ENCODE measurements around the gene UTP11. TPM values are rescaled to one million over a fixed set of nuclear protein-coding genes. Genes with fewer than 3 reads are reported as not detected.

UTP11 gene
- total and polyA plus RNA-seq, 4 donors: 11.0 to 17.8 (median 11.8) TPM

GRCh38 chr1:38059635-38060250 lies 47.2 kb downstream of the UTP11 start:
- no peak overlapping the region for H3K4me3 ChIP-seq (ENCODE audit: low read depth in 1 of 3, low read length in 3 of 3)
- H3K4me1 ChIP-seq (ENCODE audit: control insufficient read depth in 4 of 4, insufficient read depth in 4 of 4, low read length in 3 of 4): no peaks in the 10 kb centered on the region
- H3K27ac ChIP-seq (ENCODE audit: low read depth in 1 of 2, low read length in 2 of 2): no peak overlapping the region
- H3K27me3 ChIP-seq (ENCODE audit: control insufficient read depth in 4 of 4, insufficient read depth in 4 of 4, low read length in 3 of 4): no peaks in the 10 kb centered on the region
- H3K9me3 ChIP-seq (ENCODE audit: control insufficient read depth in 4 of 4, low read length in 3 of 4): no peaks in the 10 kb centered on the region
- TF ChIP-seq FOXA2 (IDR thresholded peaks at IDR 0.05) (no peak), RAD21 (IDR thresholded peaks at IDR 0.05) (no peak), HNF4A (conservative IDR thresholded peaks at IDR 0.05) (no peak), YY1 (IDR thresholded peaks at IDR 0.05) (no peak), EGR1 (IDR thresholded peaks at IDR 0.05; ENCODE audit: low read depth in 2 of 2) (no peak), HNF4G (IDR thresholded peaks at IDR 0.05) (no peak), ATF3 (IDR thresholded peaks at IDR 0.05) (no peak), FOXA1 (IDR thresholded peaks at IDR 0.05) (no peak), RXRA (IDR thresholded peaks at IDR 0.05) (no peak), TAF1 (conservative IDR thresholded peaks at IDR 0.05) (no peak), SP1 (IDR thresholded peaks at IDR 0.05) (no peak), JUND (IDR thresholded peaks at IDR 0.05) (no peak), GABPA (IDR thresholded peaks at IDR 0.05 in 1 of 2, conservative IDR thresholded peaks at IDR 0.05 in 1 of 2) (no peak), NR2F2 (IDR thresholded peaks at IDR 0.05) (no peak)
- TF ChIP-seq, protein P1, sequence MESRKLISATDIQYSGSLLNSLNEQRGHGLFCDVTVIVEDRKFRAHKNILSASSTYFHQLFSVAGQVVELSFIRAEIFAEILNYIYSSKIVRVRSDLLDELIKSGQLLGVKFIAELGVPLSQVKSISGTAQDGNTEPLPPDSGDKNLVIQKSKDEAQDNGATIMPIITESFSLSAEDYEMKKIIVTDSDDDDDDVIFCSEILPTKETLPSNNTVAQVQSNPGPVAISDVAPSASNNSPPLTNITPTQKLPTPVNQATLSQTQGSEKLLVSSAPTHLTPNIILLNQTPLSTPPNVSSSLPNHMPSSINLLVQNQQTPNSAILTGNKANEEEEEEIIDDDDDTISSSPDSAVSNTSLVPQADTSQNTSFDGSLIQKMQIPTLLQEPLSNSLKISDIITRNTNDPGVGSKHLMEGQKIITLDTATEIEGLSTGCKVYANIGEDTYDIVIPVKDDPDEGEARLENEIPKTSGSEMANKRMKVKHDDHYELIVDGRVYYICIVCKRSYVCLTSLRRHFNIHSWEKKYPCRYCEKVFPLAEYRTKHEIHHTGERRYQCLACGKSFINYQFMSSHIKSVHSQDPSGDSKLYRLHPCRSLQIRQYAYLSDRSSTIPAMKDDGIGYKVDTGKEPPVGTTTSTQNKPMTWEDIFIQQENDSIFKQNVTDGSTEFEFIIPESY (IDR thresholded peaks at IDR 0.05): no peak
- TF ChIP-seq, protein P2, sequence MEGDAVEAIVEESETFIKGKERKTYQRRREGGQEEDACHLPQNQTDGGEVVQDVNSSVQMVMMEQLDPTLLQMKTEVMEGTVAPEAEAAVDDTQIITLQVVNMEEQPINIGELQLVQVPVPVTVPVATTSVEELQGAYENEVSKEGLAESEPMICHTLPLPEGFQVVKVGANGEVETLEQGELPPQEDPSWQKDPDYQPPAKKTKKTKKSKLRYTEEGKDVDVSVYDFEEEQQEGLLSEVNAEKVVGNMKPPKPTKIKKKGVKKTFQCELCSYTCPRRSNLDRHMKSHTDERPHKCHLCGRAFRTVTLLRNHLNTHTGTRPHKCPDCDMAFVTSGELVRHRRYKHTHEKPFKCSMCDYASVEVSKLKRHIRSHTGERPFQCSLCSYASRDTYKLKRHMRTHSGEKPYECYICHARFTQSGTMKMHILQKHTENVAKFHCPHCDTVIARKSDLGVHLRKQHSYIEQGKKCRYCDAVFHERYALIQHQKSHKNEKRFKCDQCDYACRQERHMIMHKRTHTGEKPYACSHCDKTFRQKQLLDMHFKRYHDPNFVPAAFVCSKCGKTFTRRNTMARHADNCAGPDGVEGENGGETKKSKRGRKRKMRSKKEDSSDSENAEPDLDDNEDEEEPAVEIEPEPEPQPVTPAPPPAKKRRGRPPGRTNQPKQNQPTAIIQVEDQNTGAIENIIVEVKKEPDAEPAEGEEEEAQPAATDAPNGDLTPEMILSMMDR (IDR thresholded peaks at IDR 0.05; ENCODE audit: low read depth, low read length, missing input control): no peak
- TF ChIP-seq, protein P3, sequence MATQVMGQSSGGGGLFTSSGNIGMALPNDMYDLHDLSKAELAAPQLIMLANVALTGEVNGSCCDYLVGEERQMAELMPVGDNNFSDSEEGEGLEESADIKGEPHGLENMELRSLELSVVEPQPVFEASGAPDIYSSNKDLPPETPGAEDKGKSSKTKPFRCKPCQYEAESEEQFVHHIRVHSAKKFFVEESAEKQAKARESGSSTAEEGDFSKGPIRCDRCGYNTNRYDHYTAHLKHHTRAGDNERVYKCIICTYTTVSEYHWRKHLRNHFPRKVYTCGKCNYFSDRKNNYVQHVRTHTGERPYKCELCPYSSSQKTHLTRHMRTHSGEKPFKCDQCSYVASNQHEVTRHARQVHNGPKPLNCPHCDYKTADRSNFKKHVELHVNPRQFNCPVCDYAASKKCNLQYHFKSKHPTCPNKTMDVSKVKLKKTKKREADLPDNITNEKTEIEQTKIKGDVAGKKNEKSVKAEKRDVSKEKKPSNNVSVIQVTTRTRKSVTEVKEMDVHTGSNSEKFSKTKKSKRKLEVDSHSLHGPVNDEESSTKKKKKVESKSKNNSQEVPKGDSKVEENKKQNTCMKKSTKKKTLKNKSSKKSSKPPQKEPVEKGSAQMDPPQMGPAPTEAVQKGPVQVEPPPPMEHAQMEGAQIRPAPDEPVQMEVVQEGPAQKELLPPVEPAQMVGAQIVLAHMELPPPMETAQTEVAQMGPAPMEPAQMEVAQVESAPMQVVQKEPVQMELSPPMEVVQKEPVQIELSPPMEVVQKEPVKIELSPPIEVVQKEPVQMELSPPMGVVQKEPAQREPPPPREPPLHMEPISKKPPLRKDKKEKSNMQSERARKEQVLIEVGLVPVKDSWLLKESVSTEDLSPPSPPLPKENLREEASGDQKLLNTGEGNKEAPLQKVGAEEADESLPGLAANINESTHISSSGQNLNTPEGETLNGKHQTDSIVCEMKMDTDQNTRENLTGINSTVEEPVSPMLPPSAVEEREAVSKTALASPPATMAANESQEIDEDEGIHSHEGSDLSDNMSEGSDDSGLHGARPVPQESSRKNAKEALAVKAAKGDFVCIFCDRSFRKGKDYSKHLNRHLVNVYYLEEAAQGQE (IDR thresholded peaks at IDR 0.05): no peak
- TF ChIP-seq, protein P4, sequence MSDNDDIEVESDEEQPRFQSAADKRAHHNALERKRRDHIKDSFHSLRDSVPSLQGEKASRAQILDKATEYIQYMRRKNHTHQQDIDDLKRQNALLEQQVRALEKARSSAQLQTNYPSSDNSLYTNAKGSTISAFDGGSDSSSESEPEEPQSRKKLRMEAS (IDR thresholded peaks at IDR 0.05): no peak
- no peaks in the 10 kb centered on the region for H3K36me3 ChIP-seq (ENCODE audit: control insufficient read depth in 4 of 4, insufficient read depth in 3 of 4, low read depth in 1 of 4, low read length in 3 of 4)
- no peak overlapping the region for H3K9ac ChIP-seq (ENCODE audit: low read depth in 1 of 2, low read length in 2 of 2)
- 82% methylated on average over 6 of the region's 6 CpGs for WGBS
- DNase-seq (ENCODE audit: low spot score): no peak
